ENCODE measurements around the gene ACTN4.

The ACTN4 gene

GRCh38 chr19:38697641-38698071, 50.2 kb downstream of the ACTN4 start:
- FAIRE-seq: no peak

DNA sequence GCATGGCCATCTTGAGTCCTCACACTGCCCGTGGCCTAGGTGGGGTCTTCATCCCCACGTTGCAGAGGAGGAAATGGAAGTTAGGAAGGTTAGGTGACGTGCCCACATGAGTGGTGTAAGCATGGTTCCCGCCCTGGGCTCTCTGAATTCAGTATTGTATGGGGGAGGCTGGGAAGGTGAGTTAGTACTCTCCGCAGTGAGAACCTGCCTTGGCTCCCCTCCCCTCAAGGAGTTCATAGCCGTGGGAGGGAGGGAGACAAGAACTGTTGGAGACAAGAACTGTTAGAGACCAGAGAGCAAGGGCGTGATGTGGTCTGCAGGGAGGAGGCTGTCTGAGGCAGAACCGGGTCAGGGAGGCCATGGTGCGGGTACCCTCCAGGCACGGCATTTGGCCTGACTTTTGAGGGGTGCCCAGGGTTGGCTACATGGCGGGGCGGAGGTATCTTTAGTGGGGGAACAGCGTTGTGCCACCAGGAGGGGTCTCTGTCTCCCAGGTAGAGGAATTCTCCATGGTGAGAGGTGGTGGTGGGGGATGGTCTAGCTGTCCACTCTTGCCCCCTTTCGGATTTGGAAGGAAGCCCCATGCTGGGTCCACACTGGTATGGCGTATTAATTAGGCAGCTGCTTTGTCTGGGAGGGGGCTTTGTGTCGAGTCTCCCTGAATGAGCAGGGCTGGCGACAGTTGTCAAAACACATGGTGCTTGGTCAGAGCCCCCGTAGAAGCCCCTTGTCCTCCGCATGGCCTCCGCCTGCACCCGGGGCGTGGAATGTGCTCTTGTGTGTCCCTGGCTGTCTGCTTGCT, 51.0 kb downstream of the ACTN4 start:
- no peak for FAIRE-seq

DNA sequence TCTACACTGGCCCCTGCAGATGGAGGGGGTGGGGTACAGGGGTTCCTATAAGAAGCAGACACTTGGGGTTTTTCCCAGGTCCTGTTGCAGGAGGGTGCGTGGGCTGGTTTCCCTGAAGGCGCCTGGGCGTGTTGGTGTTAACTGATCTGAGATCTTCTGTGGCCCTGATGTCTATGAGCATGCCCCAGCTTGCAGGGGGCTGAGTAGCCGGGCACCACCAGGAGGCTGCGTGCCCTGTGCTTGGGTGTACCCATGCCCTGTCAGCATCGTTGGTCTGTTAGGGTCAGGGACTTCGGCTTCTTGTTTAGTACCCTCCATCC, 51.5 kb downstream of the ACTN4 start:
- no peak for FAIRE-seq

- FAIRE-seq: no peak
Measured at GRCh38 chr19:38699647-38700349, 52.3 kb downstream of the ACTN4 start.

GRCh38 chr19:38700350-38700901, 53.0 kb downstream of the ACTN4 start:
- FAIRE-seq: no peak

DNA sequence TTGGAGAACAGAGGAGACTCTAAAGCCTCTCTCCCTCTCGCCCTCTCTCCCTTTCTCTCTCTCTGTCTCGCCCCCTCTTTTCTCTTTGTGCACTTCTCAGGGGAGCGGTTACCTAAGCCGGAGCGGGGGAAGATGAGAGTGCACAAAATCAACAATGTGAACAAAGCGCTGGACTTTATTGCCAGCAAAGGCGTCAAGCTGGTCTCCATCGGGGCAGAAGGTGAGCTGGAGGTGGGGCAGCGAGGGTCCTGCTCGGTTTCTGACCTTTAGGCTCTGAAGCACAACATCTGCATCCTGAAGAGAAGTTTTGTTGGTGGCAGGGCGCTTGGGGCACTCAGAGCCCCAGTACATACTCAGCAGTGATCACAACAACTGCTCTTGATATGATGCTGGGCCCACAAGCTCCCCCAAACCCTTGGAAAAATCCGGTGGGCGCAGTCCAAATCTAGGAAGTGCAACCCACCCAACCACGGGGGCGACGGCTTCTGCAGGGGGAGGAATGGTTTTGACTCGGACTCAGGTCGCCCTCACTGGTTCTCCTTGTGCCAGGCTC, 53.5 kb downstream of the ACTN4 start:
- FAIRE-seq: no peak

GRCh38 chr19:38701455-38702063, 54.1 kb downstream of the ACTN4 start:
- no peak for FAIRE-seq

DNA sequence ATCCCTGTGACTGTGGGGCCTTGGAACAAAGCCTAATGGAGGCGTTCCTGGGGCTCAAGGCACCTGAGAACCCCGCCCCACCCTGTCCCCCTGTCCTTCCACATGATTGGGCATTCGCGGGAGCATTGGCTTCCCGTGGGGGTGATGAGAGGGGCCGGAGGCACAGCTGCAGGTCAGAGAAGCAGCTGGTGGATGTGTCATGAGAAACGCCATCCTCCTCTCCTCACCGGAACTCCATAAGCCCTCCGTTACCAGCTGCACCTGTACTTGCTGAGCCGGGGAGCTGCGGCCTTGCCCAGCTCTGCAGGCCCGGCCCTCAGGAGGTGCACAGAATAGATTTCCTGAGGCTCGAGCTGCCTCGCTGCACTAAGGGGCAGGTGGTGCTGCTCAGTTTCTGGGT, 54.8 kb downstream of the ACTN4 start:
- no peak for FAIRE-seq

- FAIRE-seq: no peak
Measured at GRCh38 chr19:38703509-38703908, 56.1 kb downstream of the ACTN4 start.

DNA sequence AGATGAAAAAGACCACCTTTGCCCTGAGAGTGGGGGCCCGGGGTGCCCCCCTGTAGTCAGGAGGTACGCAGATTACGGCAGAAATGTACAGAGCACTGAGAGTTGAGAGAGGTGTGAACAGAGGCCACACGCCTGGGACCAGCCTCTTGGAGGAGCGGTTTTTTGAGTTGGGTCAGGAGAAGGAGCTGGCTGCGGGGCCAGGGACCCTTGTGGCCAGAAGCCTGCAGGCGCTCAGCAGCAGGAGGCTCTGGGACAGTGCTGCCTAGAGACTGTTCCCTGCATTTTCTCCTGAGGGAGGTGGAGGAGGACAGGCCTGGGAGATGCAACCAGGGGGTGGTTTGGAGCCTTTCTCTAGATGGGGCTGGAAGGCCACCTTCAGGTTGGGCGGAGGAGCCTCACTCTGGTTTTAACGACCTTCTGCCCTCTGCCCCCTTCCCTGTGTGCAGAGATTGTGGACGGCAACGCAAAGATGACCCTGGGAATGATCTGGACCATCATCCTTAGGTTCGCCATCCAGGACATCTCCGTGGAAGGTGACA, 57.1 kb downstream of the ACTN4 start:
- FAIRE-seq: no peak

DNA sequence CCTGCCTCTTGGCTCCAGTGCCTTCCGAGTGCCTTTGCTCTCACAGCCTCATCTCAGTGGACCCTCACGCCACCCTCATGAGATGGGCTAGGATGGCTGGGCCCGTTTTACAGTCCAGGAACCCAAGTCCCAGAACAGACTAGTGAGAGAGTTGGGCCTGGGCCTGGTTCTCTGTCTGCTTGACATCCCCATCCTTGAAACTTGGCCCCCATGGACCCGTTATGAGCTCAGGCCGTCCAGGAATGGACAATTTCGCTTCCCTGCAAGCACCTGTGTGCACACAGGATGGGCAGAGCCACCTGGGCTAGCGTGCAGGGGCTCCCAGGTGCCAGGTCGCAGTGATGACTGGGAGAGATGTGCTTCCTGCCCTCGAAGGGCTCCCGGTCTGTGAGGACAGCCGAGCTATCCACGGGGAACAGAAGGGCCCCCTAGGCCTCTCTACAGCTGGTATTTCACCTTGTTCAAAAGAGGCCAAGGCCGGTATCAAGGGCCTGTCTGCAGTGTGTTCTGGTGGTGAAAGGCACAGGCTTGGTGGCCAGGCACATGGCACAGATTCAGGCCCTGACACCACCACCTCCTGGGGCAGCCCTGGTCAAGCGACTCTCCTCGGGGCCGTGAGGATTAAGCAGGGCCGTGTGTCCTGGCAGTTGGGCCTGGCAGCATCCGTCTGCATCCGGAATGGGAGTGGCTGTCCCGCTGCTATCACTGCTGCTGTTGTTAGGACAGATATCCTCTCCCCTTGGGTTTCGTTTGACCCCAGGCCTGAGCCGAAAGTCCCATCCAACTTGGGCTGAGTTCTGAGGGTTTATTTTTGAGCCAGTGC, 58.0 kb downstream of the ACTN4 start:
- FAIRE-seq: no peak

DNA sequence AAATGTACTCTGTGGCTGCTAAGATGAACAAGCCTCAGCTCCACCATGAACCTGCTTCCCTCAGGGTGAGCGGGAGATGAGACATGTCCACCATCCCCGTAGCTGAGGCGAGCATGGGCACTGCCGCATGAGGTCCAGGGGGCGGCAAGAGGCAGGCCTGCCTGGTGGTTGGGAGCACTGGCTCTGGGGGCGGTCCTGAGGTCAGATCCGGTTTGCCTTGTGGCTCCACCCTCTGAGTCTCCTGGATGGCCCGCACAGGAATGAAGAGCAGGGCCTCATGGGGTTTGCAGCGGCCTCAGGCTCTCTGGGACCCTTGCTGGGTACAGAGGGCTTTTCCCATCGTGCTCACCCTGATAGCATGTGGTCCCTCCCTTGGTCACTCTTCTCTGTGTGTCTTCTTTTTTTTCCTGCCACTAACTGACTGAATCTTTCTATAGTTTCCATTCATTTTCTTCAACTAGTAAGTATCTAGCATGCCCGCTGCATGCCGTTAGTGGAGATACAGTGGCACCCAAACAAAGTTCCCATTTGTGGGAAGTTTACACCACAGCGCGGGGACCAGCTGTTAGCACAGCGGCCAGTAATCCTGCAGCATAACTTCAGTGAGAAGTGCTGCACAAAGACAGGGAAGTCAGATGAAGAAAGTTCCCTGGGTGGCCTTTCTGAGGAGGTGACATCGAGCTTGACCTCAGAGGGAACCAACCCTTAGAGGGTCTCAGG, 59.5 kb downstream of the ACTN4 start:
- FAIRE-seq: no peak

DNA sequence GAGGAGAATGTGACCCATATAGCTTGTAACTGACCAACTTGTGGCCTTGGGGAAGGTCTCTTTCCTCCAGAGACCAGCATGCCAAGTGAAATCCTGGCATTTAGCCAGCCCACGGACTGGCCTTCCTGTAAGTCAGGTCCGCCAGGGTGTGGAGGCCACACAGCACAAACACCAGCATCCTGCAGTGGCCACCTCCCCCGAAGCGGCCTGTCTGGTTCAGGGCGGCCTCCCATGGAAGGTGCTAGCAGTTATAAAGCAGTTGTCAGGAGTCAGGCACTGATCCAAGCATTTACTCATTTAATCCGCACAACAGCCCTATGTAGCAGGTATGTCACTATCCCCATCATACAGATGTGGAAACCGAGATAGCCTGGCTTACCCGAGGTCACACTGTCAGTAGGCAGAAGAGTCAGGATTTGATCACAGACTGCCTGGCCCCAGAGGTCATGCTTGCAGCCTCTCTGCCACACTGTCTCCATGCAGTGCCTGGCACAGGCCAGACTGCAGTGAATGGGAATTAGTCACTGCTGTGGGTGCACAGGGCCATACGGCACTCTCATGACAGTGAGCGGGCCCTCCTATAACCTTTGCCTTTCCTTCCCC, 60.2 kb downstream of the ACTN4 start:
- no peak for FAIRE-seq

GRCh38 chr19:38708413-38709024, 61.1 kb downstream of the ACTN4 start:
- FAIRE-seq: no peak

GRCh38 chr19:38709119-38709518, 61.7 kb downstream of the ACTN4 start:
- no peak for FAIRE-seq

- no peak for FAIRE-seq
Measured at GRCh38 chr19:38709671-38710415, 62.4 kb downstream of the ACTN4 start.

GRCh38 chr19:38710416-38710702, 62.9 kb downstream of the ACTN4 start:
- no peak for FAIRE-seq

- FAIRE-seq: no peak
Measured at GRCh38 chr19:38710928-38711725, 63.7 kb downstream of the ACTN4 start.

DNA sequence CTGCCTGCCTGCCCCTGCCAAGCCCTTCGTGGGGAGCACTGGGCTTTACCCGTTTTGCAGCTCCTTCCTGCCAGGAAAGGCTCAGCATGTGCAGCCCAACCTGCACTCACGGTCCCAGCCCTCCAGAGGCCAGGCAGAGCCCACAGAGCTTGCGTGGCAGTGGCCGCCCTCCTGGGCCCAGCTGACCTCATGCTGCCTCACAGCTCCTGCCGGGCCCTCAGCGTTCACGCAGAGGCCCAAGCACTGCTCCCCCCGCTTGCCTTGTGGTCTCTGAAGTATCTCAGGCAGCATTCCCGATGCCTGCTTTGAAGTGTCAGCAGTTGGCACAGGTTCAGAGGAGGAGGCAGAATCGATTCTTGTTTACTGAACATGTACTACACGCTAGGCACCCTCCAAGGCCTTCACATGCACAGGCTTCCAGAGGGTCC, 64.3 kb downstream of the ACTN4 start:
- FAIRE-seq: no peak
